Measurements from ENCODE around the gene ZNF219. TPM values are rescaled to one million over a fixed set of nuclear protein-coding genes. Genes with fewer than 3 reads are reported as not detected.
A peak's percentile ranks its signal among the peaks of the same experiment; 100 is the strongest.
"Not testable (repeated sequence)": the region's sequence is repeated elsewhere in the genome, so short reads cannot be mapped to it uniquely, and the experiment has no call there.

Gene ZNF219
- total RNA-seq, 1 donor from 2014 or later = 23.9 TPM

GRCh38 chr14:21047378-21047781 is 51.1 kb downstream of the ZNF219 start:
- H3K36me3 Mint-ChIP-seq (ENCODE audit: low read depth) = no peaks in the 10 kb centered on the region
- peaks cover 28% of the 10 kb centered on the region for H3K4me1 Mint-ChIP-seq (ENCODE audit: low read depth)
- H3K4me3 Mint-ChIP-seq (ENCODE audit: unreplicated experiment) = no peak overlapping the region
- TF ChIP-seq, protein P1, sequence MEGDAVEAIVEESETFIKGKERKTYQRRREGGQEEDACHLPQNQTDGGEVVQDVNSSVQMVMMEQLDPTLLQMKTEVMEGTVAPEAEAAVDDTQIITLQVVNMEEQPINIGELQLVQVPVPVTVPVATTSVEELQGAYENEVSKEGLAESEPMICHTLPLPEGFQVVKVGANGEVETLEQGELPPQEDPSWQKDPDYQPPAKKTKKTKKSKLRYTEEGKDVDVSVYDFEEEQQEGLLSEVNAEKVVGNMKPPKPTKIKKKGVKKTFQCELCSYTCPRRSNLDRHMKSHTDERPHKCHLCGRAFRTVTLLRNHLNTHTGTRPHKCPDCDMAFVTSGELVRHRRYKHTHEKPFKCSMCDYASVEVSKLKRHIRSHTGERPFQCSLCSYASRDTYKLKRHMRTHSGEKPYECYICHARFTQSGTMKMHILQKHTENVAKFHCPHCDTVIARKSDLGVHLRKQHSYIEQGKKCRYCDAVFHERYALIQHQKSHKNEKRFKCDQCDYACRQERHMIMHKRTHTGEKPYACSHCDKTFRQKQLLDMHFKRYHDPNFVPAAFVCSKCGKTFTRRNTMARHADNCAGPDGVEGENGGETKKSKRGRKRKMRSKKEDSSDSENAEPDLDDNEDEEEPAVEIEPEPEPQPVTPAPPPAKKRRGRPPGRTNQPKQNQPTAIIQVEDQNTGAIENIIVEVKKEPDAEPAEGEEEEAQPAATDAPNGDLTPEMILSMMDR (IDR thresholded peaks at IDR 0.05) = no peak
- peak overlapping the region; percentile 57 for H3K27ac Mint-ChIP-seq (ENCODE audit: unreplicated experiment)
- H3K9me3 Mint-ChIP-seq (ENCODE audit: low read depth) = no peaks in the 10 kb centered on the region
- peaks cover 5% of the 10 kb centered on the region for H3K27me3 Mint-ChIP-seq (ENCODE audit: low read depth)
- DNase-seq (ENCODE audit: low spot score) = no peak

DNA sequence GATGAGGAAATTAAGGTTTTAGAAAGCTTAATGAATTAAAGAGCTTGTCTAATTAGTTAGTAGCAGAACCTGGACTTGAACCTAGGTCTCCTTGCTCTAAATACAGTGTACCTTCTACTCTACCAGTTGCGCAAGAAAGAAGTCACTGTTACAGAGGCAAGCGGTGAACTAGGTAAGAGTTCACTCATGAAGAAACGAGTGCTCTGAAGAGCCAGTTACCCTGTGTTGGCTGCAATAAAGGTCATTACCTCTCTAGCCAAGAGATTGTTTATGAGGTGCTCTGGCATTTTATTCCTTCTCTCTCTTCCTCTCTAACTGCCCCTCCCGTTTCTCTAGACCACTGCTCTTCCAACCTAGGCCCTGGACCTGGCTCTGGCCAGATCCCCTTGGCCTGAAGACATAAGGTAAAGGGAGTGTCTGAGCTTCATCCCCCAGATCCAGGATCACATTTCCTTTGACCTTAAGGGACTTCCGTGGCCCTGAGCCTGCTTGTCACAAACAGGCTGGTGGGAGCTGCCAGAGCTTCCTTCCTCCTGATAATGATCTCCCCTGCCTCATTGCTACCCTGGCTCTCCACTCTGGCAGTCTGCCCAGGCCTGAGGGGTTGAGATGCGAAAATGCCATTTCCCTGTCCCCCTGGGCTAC is 54.4 kb downstream of the ZNF219 start:
- Mint-ChIP-seq H3K4me3 (ENCODE audit: unreplicated experiment) (no peak overlapping the region), H3K27ac (ENCODE audit: unreplicated experiment) (no peak overlapping the region), H3K36me3 (ENCODE audit: low read depth) (no peaks in the 10 kb centered on the region), H3K9me3 (ENCODE audit: low read depth) (no peaks in the 10 kb centered on the region), H3K27me3 (ENCODE audit: low read depth) (peaks cover 5% of the 10 kb centered on the region), H3K4me1 (ENCODE audit: low read depth) (peaks cover 30% of the 10 kb centered on the region)
- no peak for DNase-seq (ENCODE audit: low spot score)
- TF ChIP-seq, protein P1 (IDR thresholded peaks at IDR 0.05) = no peak

DNA sequence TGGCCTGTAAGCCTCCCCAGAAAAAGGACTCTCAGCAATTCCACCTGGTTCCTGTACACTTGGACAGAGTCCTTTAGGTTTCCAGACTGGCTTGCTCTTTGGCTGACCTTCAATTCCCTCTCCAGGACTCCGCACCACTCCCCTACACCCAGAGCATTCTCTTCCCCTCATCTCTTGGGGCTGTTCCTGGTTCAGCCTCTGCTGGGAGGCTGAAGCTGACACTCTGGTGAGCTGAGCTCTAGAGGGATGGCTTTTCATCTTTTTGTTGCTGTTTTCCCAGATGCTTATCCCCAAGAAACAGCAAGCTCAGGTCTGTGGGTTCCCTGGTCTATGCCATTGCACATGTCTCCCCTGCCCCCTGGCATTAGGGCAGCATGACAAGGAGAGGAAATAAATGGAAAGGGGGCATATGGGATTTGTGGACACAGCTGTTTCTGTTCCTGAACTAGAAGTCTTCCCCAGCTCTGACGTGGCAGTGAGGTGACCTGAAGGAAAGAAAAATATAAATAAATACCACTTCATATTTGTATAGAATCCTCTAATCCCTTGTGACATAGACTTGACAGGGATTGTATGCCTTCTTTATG is 55.0 kb downstream of the ZNF219 start:
- no peaks in the 10 kb centered on the region for H3K9me3 Mint-ChIP-seq (ENCODE audit: low read depth)
- no peak for DNase-seq (ENCODE audit: low spot score)
- peaks cover 31% of the 10 kb centered on the region for H3K4me1 Mint-ChIP-seq (ENCODE audit: low read depth)
- H3K27ac Mint-ChIP-seq (ENCODE audit: unreplicated experiment) = no peak overlapping the region
- TF ChIP-seq, protein P1 (IDR thresholded peaks at IDR 0.05) = no peak
- H3K36me3 Mint-ChIP-seq (ENCODE audit: low read depth) = no peaks in the 10 kb centered on the region
- H3K4me3 Mint-ChIP-seq (ENCODE audit: unreplicated experiment) = no peak overlapping the region
- peaks cover 5% of the 10 kb centered on the region for H3K27me3 Mint-ChIP-seq (ENCODE audit: low read depth)

DNA sequence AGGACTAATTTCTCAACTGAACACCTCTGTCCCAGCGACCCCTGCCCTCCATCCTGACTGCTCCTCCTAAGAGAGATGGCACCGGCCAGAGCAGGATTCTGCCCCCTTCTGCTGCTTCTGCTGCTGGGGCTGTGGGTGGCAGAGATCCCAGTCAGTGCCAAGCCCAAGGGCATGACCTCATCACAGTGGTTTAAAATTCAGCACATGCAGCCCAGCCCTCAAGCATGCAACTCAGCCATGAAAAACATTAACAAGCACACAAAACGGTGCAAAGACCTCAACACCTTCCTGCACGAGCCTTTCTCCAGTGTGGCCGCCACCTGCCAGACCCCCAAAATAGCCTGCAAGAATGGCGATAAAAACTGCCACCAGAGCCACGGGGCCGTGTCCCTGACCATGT is 55.5 kb downstream of the ZNF219 start:
- no peaks in the 10 kb centered on the region for H3K9me3 Mint-ChIP-seq (ENCODE audit: low read depth)
- H3K4me3 Mint-ChIP-seq (ENCODE audit: unreplicated experiment) = no peak overlapping the region
- no peaks in the 10 kb centered on the region for H3K36me3 Mint-ChIP-seq (ENCODE audit: low read depth)
- H3K27me3 Mint-ChIP-seq (ENCODE audit: low read depth) = peaks cover 5% of the 10 kb centered on the region
- no peak overlapping the region for H3K27ac Mint-ChIP-seq (ENCODE audit: unreplicated experiment)
- H3K4me1 Mint-ChIP-seq (ENCODE audit: low read depth) = peaks cover 34% of the 10 kb centered on the region
- TF ChIP-seq, protein P1 (IDR thresholded peaks at IDR 0.05) = no peak
- DNase-seq (ENCODE audit: low spot score) = no peak

DNA sequence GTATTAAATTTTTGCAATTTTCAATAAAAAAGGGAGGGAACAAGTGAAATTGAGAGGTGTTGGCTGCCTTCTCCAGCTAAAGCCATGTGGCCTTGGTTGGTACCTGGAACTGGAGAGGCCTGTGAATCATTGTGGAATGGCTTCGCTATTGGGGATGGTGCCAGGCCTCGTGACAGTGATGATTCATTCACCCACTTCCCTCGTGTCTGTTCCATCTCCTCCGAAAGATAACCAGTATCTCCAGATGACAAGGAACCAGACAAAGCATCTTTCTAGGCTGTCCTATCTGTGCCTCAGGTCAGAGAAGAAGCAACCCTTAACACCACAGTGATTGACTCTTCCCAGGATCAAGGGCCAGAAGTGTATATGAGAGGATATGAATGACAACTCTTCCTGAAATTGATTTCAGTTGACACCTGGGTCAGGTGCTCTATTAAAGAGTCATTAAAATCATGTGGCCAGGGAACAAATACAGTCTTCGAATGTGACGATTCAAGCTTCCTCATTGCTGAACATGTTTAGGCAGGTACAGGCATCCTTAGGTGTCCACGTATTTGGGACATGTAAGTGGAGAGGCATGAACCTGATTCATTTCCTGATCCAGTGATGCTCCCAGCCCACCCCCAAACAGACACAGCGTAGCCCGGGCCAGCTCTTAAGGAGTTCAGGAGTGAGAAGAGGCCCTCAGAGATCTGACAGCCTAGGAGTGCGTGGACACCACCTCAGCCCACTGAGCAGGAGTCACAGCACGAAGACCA is 56.6 kb downstream of the ZNF219 start, which contains the start of gene RNASE7:
Gene RNASE7 (plus strand): TSS at position 687 of the 758 bp plus-strand sequence. CDS start 631 bp downstream, outside the sequence.
- Mint-ChIP-seq H3K4me3 (ENCODE audit: unreplicated experiment) (no peak within 1 kb of the TSS), H3K27me3 (ENCODE audit: low read depth) (peaks cover 5% of the 10 kb centered on the region), H3K36me3 (ENCODE audit: low read depth) (no peaks in the 10 kb centered on the region), H3K27ac (ENCODE audit: unreplicated experiment) (no peak within 1 kb of the TSS), H3K4me1 (ENCODE audit: low read depth) (peaks cover 34% of the 10 kb centered on the region), H3K9me3 (ENCODE audit: low read depth) (no peaks in the 10 kb centered on the region)
- DNase-seq (ENCODE audit: low spot score) = no peak
- TF ChIP-seq, protein P1 (IDR thresholded peaks at IDR 0.05) = no peak

DNA sequence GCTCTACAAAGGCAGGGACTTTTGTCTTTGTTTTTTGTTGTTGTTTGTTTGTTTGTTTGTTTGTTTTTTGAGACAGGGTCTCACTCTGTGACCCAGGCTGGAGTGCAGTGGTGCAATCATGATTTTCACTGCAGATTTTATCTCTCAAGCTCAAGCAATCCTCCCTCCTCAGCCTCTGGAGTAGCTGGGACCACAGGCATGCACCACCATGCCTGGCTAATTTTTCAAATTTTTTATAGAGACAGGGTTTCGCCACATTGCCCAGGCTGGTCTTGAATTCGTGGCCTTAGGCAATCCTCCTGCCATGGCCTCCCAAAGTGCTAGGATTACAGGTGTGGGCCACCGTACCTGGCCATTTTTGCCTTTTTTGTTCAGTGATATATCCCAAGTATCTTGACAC is 57.5 kb downstream of the ZNF219 start:
- not testable (repeated sequence) for DNase-seq (ENCODE audit: low spot score); H3K27ac Mint-ChIP-seq (ENCODE audit: unreplicated experiment); H3K9me3 Mint-ChIP-seq (ENCODE audit: low read depth); H3K4me3 Mint-ChIP-seq (ENCODE audit: unreplicated experiment); H3K36me3 Mint-ChIP-seq (ENCODE audit: low read depth); H3K27me3 Mint-ChIP-seq (ENCODE audit: low read depth)
- H3K4me1 Mint-ChIP-seq (ENCODE audit: low read depth) = peaks cover 34% of the 10 kb centered on the region
